Cerebellar nuclear complex (tissue), 1 donor: ENCODE results near the gene VPS26B.

ENCODE experiments used
- DNase-seq, 2 experiments: peaks; one replicate each; lab custom pipeline; 2025; lab: John Stamatoyannopoulos, UW

VPS26B gene

DNA sequence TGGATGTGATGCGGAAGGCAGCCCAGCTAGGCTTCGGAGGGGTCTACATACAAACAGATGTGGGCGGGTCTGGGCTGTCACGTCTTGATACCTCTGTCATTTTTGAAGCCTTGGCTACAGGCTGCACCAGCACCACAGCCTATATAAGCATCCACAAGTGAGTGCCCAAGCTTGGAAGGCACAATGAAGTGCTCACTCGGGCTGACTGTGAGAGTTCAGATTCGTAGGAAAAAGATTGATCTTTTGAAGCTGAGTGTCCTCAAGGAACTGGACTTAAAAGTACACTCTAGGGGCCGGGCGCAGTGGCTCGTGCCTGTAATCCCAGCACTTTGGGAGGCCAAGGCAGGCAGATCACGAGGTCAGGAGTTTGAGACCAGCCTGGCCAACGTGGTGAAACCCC is 32.6 kb downstream of the VPS26B start:
- DNase-seq, result no peak

DNA sequence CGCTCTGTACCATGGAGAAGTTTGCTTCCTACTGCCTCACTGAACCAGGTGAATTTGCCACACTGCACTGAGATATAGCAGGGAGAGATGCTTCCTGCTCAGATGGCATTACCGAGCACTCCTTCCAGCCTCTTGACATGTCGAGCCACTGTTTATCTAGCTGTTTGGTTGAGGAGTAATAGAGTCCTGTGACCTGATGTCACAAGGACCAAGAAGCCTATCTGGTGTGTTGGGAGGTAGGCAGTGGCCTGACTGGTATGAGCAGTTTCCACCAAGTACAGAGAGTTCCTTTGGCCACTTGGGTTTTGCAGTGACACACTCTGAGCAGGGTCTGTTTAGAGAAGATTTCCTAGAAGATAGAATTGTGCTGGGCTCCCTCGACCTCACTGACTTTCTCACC is 34.1 kb downstream of the VPS26B start:
- DNase-seq, result no peak

DNA sequence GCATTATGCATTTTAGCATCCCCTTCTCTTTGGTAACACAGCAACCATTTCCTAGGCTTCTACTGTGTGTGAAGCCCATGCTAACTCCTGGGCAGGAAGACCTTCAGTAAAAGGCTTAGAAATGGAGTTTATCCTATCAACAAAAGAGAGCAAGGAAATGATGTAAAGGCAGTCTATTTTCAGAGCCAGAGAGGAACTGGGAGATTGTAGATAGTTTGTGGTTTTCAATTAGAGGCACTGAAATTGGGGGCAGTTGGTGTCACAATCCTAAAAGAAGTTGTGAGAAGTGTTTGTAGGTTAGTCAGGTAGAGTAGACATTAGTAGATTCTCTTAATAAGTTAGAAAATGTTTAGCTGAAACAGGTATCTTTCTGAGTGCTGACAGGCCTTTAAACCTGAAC is 36.0 kb downstream of the VPS26B start:
- no peak for DNase-seq

DNA sequence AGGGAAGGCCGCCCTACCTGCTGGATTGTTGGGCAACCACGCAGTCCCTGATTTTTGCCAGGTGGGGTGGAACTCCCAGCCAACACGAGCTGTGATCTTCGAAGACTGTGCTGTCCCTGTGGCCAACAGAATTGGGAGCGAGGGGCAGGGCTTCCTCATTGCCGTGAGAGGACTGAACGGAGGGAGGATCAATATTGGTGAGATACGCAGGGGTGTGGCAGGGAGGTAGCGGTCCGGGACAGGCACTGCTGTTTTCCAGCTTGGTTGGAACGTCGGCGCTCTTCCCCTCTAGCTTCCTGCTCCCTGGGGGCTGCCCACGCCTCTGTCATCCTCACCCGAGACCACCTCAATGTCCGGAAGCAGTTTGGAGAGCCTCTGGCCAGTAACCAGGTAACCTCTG is 36.5 kb downstream of the VPS26B start:
- DNase-seq, result no peak

DNA sequence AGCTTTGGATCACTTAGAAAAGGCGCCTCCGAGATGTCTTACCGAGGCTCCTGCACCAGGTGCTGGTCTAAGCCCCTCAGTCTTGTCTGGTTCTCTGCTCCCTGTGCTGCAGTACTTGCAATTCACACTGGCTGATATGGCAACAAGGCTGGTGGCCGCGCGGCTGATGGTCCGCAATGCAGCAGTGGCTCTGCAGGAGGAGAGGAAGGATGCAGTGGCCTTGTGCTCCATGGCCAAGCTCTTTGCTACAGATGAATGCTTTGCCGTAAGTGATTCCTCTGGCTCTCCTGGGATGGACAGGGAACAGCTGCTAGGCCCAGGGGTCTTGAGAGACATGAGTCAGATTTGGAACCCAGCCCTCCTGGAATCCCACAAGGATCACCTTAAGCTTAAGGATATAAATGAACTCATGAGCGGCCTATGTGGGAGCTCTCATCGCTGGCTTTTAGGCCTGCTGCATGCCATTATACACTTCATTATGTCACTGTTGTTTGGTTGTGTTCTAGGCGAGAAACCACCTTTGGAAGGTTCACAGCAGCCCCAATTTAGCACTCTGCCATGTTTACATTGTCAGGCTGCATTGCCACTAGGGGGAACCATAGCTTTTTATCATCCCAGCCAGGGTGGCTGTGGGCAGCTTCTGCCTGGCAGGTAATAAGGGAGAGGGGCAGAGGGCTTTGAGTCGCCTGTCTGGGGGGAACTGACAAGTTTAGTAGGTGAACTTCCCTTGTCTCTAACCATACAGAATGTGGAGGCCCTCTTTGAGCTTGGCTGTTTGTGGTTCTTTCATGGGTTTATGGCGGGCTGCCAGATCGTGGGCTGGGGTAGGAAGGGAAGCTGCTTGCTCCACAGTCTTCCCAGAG is 37.4 kb downstream of the VPS26B start:
- DNase-seq, result no peak

DNA sequence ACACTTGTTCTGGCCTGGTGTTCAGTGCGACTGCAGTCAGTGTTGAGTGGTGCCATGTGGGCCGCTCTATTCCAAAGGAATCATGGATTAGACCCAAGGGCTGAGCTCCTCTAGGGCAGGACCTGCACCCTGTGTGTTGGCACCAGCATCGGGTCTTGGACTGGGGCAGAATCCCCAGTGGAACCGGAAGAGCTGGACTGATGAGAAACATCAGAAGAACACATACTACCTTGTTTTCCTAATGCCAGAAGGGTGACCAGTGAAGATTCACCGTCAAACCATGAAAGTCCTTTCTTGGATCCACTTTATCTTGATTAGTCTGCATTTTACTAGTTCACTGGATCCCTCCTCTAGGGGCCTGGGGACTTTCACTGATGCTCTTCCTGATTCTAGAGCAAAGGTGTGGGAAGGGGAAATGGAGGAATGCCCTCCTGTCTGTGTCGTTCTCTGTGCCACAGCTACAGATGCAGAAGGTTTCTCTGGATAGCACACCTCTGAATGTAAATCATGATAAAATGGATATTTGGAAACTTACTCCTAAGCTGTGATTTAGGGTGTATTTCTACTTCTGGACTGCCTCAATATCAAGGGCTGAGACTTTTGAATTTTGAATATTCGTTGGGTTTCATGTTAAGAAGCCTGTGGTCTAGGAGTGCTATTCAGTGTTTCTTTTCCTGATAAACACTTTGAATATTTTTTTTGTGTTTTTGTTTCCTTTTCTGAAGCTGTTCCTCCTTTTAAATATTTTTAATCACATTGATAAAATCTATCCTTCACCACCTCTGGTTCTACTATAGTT is 40.7 kb downstream of the VPS26B start:
- DNase-seq, result no peak

GRCh38 chr11:134266440-134266839 is 42.0 kb downstream of the VPS26B start:
- no peak for DNase-seq

DNA sequence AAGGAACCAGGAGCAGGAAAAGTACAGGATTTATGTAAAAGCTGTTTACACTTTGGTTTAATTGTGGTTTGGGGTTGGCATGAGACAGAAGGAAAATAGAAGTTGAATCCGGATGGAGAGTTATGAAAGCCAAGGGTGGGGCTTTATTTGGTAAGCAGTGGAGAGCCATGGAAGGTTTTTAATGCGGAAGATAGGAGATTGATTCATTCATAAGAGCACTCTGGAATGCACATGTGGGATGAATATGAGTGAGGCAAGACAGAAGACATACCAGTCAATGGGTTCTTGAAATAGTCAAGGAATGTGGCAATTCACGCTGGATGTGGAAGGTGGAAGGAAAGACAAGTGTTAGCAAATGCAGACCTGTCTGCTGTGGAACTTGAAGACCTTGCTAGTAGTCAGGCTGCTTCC is 42.4 kb downstream of the VPS26B start:
- DNase-seq, result no peak

GRCh38 chr11:134267461-134267860 is 43.0 kb downstream of the VPS26B start:
- no peak for DNase-seq

GRCh38 chr11:134267966-134268365 is 43.5 kb downstream of the VPS26B start:
- DNase-seq, result no peak

DNA sequence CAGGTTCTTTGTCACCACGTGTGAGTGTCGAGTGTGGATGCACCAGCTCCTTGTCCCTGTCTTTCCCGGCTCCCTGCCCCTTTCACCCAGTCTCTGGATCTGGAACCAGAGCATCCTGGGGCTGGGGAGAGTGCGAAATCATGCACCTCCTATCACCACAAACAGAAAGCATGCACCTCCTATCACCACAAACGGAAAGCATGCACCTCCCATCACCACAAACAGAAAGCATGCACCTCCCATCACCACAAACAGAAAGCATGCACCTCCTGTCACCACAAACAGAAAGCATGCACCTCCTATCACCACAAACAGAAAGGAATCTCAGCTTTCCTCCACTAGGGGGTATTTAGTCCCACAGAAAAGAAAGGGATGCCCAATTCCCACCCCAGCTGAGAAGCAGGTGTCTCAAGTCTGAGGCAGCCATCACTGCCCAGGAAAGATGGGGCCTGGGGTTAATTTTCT is 45.8 kb downstream of the VPS26B start:
- no peak for DNase-seq

DNA sequence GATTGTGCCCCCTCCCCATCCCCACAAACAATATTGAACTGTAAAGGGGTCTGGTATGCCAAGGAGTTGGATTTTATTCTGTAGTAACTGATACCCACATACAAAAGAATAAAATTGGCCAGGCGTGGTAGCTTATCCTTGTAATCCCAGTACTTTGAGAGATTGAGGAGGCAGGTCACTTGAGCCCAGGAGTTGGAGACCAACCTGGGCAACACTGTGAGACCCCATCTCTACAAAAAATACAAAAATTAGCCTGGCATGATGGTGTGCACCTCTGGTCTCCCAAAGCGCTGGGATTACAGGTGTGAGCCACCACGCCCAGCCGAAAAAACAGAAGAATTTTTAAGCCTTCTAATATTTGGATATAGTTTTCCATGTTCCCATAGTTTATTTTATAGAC is 47.5 kb downstream of the VPS26B start:
- DNase-seq, result no peak

- no peak for DNase-seq
Measured at GRCh38 chr11:134272381-134273316, 48.2 kb downstream of the VPS26B start.

DNA sequence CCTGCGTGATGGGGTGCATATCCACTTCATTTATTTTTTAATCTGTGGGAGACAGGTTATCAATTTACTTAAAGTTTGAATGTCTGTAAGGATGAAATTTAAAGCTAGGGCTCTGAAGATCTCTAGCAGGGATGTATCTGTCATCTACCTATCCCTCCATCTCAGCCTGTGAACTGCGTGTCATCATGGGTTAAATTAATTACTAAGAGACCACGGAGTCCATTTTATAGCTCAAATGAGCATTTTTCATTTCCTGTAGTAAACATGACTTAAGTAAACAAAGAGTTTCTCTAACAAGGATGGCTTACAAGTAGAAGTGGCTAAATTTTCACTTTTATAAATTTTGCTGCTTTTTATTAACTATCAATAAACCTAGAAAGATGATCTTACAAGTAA is 48.8 kb downstream of the VPS26B start:
- no peak for DNase-seq

DNA sequence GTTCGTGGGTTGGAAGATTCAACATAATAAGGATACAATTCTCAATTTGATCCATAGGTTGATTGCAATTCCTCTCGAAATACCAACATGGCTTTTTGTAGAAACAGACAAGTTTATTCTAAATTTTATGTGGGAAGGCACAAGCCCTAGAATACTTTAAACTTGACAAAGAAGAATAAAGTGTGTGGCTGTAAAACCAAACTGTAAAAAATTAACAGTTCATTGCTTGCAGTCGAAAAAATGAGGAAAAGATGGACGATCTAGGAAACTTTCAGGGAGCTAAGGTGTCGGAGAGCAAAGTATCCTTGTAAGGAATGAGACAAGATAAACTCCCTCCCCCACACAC is 50.7 kb downstream of the VPS26B start:
- no peak for DNase-seq

- peak in 1 of 2 experiments; percentile 56 for DNase-seq
Measured at GRCh38 chr11:134275534-134276395, 51.3 kb downstream of the VPS26B start, which contains the start of gene GLB1L3. GLB1L3 (plus strand) TSS chr11:134276379; CDS start chr11:134276741, 362 bp downstream.

DNA sequence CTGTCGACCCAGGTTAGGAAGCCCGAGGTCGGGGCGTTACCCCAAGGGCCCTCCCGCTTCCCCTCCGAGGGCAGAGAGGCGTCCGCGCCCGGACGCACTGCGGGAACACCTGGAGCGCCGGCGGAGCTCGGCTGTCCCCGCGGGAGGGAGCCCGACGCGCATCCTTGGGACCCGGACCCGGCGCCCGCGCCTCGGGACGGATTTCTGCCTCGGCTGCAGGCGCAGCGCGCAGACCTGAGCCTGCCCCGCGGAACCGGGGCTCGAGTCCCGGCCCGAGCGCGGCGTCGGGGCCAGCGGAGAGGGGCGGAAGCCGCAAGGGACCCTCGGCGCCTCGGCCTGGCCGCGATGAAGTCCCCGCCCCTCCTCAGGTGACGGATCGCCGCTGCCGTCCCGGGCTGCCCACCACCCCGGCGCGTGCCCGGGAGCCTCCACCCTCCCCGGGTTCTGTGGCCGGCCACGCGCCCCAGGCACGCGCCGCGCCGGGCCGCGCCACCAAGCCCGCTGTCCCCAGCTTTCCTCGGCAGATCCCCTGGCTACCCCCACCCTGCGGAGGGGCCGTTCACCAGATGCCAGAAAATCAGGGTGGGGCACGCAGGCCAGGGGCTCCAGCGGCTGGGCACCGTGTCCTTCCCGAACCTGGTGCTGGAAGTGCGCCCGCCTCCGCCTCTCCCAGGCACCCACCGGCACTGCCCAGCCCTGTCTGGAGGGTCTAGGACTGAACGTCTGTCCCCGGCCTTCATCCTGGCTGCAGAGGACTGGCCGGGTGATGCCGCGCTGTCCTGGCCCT is 52.1 kb downstream of the VPS26B start:
- no peak for DNase-seq

- no peak for DNase-seq
Measured at GRCh38 chr11:134277183-134278001, 52.9 kb downstream of the VPS26B start.

DNA sequence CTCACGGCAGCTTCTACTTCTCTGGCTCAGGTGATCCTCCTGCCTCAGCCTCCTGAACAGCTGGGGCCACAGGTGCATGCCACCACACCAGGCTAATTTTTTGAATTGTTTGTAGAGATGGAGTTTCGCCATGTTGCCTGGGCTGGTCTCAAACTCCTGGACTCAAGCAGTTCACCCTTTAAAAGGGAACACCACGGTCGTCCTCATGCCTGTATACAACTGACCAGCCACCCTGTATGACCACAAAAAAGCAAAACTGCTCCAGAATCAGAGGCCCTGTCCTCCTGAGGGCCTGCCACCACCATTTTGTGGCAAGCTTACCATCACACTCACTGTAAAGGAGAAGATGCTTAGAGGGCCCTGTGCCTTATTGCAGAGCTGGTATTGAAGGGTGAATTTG is 53.9 kb downstream of the VPS26B start:
- no peak for DNase-seq
